VCaP (cell line): ENCODE measurements around the gene SLAMF1.

ENCODE experiments used
- H3K27ac ChIP-seq: fragments of 450-650 bp; 2 replicates; pipeline ENCODE4 v1.5.1; 2017
- CTCF ChIP-seq: fragments of 450-650 bp; conservative IDR thresholded peaks from 2 replicates; pipeline ENCODE4 v1.5.1; 2017; ENCODE audit warnings: mild to moderate bottlenecking, moderate library complexity

Gene SLAMF1

GRCh38 chr1:160643138-160643537 lies 3.7 kb downstream of the SLAMF1 start:
- no peak for TF ChIP-seq CTCF
- no peak overlapping the region for H3K27ac ChIP-seq

DNA sequence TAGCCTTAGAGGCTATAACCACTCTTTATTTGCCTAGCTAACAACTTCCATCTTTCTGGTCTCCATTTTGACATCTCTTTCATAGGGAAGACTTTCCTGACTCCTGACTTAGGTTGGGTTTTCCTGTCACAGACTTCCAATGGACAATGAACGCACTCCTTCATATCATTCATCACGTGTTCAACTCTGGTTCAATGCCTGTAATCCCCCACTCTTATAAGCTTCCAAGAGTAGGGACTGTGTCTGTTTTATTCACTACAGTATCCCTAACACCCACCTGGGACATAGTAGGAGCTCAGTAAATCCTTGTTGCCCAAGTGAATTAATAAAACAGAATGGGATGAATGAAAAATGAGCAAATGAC lies 4.6 kb downstream of the SLAMF1 start:
- no peak overlapping the region for H3K27ac ChIP-seq
- no peak for TF ChIP-seq CTCF

DNA sequence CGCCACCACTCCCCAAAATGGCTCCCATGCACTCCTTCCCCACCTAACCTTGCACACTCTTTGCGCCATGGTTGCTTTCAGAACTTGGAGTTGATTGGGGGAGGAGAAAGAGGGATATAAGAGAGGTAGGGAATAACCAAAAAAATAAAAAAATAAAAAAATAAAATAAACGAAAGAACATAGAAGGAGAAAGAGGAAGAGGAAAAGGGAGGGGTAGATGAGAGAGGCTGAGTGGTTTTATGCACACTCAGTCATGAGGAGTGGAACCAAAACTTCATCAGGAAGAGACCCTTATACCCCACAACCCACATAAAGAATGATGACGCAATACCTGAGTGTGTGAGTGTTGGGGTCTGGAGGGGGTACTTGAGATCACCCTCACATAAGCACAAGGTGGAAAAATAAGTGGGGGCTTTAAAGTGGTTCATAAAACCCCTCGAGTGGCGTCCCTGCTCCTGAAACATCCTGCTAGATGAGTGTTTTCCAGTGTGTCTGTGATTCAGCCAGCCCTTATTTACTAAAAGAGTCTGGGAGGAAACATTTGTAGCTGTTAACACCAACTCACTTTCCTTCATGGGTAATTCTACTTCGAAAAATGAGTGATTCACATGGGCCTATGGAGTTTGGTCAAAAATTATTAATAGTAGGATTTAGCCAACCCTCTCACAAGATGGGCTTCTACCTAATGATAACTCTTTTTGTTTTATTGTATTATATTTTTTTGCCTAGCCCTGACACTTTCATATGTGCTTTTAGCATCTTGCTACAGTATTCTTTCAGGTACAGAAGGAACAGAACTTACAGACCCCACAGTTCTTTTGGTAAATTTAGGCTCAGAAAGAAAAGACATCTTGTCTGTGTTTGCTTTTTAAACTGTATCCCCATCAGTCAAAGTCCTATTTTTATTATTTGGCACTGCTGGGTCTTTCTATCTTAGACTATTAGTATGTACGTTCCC lies 5.2 kb downstream of the SLAMF1 start:
- no peak overlapping the region for H3K27ac ChIP-seq
- TF ChIP-seq CTCF: no peak

DNA sequence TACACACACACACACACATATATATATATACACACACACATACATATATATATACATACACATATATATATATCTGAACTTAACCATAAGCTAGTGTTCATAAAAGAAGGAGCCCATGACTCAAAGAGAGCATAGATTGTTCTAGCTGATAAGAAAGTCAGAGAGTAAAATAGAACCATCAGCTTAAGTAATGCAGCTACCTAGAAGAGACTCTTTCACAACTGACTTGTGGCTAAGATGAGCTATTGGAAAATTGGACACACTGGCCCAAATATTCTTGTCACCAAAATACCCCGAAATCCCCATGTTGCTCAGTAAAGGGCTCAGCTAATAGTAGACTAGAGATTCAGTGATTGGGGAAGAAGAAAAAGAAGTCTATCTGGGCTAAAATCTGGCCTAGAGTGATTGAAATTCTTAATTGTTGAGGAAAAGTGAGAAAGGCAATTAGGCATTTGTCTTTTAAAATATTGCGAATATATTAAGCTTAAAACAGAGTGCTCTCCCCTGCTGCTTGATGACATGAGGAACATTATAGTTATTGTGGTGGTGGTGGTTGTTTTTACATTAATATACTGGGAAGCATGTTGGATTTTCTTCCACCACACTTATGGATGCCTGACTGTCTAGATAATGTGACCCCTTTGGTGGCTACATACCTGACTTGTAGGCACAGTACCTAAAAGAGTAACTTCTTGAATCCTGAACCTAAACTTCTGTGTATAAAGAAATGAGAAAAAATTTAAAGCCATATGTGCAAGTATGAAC lies 6.3 kb downstream of the SLAMF1 start:
- no peak for TF ChIP-seq CTCF
- H3K27ac ChIP-seq: no peak overlapping the region

- no peak overlapping the region for H3K27ac ChIP-seq
- no peak for TF ChIP-seq CTCF
Observed at GRCh38 chr1:160639652-160640051, 7.2 kb downstream of the SLAMF1 start.

GRCh38 chr1:160638926-160639325 lies 7.9 kb downstream of the SLAMF1 start:
- no peak for TF ChIP-seq CTCF
- no peak overlapping the region for H3K27ac ChIP-seq

GRCh38 chr1:160638540-160638857 lies 8.3 kb downstream of the SLAMF1 start:
- no peak for TF ChIP-seq CTCF
- no peak overlapping the region for H3K27ac ChIP-seq
